Measurements from ENCODE around the gene KIF5A. TPM values are rescaled to one million over a fixed set of nuclear protein-coding genes. Genes with fewer than 3 reads are reported as not detected.

KIF5A gene
- total RNA-seq, 2 experiments from 2014 or later: 1.9 to 2.1 TPM

DNA sequence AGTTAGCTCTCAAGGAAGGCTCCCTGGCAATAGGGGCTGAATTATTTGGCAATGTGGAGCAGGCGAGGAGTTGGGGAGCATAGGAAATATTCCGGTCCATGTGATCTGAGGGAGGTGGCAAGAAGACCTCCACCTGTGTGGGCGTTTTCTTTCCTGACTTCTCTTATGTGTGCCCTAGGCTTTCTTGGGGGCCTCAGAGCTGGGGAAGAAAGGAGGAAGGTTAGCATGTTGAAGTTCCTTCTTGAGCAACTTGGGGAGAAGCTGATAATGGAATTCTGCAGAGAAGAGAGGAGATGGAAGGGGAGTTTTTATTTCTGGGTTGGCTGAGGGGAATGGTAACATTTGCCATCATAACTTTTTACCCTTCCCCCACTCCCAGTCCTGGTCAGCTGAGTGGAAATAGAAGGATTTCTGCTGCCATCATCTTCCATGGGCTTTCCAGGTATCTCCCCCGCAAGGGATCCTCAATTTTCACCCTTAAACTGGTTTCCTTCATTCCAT, 56.0 kb downstream of the KIF5A start:
- no peaks in the 10 kb centered on the region for H3K9me3 Mint-ChIP-seq (ENCODE audit: low read depth)
- CTCF ChIA-PET: interaction anchor here (1.0 to 2.5 kb wide), 6 partner anchors 11 to 22 kb away, joined by 3 to 9 read pairs (median 5); partner anchors contain the start of gene PIP4K2C
- peaks cover 21% of the 10 kb centered on the region for H3K4me1 Mint-ChIP-seq
- no peak for ATAC-seq
- DNase-seq: no peak
- H3K27ac Mint-ChIP-seq: no peak overlapping the region
- peak overlapping the region; percentile 74 for H3K4me3 Mint-ChIP-seq
- peaks cover 17% of the 10 kb centered on the region for H3K36me3 Mint-ChIP-seq
- peaks cover 7% of the 10 kb centered on the region for H3K27me3 Mint-ChIP-seq

DNA sequence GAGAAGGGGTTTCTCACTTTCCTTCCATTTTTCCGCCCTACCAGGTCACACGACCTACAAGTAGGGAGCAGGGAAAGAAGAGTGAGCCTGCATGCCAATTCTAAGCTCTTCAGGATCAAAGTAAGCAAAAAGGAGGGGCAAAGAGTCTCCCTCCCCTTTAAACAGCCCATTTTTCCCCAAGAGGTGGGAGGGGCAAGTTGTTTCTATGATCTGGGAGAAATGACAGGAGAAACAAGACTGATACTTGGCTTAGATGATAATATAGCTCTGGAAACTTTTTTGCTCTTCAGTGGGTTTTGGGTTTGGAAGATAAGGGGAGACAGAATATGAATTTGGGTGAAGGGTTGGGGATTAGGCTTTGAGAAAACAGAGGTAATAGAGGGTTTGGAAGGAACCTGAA, 56.6 kb downstream of the KIF5A start:
- CTCF ChIA-PET: interaction anchor here (1.0 to 2.5 kb wide), 5 partner anchors 10 to 22 kb away, joined by 3 to 9 read pairs (median 5); partner anchors contain the start of gene PIP4K2C
- no peak overlapping the region for H3K27ac Mint-ChIP-seq
- H3K36me3 Mint-ChIP-seq: peaks cover 12% of the 10 kb centered on the region
- ATAC-seq (no peak), DNase-seq (no peak)
- H3K9me3 Mint-ChIP-seq (ENCODE audit: low read depth): no peaks in the 10 kb centered on the region
- peaks cover 21% of the 10 kb centered on the region for H3K4me1 Mint-ChIP-seq
- no peak overlapping the region for H3K4me3 Mint-ChIP-seq
- H3K27me3 Mint-ChIP-seq: peaks cover 8% of the 10 kb centered on the region

- H3K27me3 Mint-ChIP-seq: peaks cover 9% of the 10 kb centered on the region
- no peak overlapping the region for H3K4me3 Mint-ChIP-seq
- H3K4me1 Mint-ChIP-seq: peaks cover 22% of the 10 kb centered on the region
- peaks cover 8% of the 10 kb centered on the region for H3K36me3 Mint-ChIP-seq
- H3K9me3 Mint-ChIP-seq (ENCODE audit: low read depth): no peaks in the 10 kb centered on the region
- DNase-seq: no peak
- CTCF ChIA-PET: interaction anchor here (1.0 to 2.5 kb wide), 3 partner anchors 10 to 23 kb away, joined by 3 to 9 read pairs (median 3); no protein-coding TSS in a partner anchor
- H3K27ac Mint-ChIP-seq: no peak overlapping the region
- no peak for ATAC-seq
These were observed 57.0 kb downstream of the KIF5A start for GRCh38 chr12:57606821-57607220.

GRCh38 chr12:57607958-57608663, 58.3 kb downstream of the KIF5A start:
- Mint-ChIP-seq H3K4me3 (no peak overlapping the region), H3K27ac (no peak overlapping the region), H3K27me3 (peaks cover 22% of the 10 kb centered on the region), H3K4me1 (peaks cover 23% of the 10 kb centered on the region), H3K36me3 (peaks cover 1% of the 10 kb centered on the region), H3K9me3 (ENCODE audit: low read depth) (no peaks in the 10 kb centered on the region)
- DNase-seq (no peak), ATAC-seq (no peak)
- CTCF ChIA-PET: interaction anchor here (0.9 to 2.4 kb wide), 6 partner anchors 12 to 51 kb away, joined by 3 to 11 read pairs (median 5); partner anchors contain the start of gene PIP4K2C

DNA sequence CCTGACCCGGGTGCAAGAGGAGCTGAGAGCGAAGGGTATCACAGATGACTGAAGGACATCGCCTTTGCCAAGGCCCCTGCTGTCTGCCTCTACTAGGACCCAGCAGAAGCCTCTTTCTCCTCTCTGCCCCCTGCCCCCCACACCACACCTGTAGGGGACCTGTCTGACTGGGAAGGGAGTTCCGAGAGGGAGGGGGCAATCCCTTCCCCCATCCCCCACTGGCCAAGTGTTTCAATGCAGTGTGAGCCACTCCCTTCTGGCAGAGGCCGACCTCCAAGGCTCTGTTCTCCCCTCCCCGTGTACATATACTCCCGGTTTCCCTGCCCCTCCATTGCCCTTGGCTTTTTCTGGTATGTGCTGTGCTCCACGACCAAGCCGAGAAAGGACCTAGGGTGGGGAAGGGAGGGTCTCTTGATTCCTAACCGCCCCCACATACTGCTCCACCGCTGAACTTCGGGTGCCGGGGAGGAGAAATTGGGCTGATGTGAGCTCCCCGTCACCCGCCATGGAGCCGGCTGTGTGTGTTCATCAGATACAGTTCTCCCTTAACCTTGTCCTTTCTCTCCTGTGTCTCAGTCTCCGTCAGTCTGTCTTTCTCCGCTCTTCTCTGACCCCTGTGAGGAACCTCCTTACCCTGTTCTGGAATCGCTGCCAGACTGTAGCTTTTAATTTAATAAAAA, 59.4 kb downstream of the KIF5A start:
- peaks cover 17% of the 10 kb centered on the region for H3K4me1 Mint-ChIP-seq
- DNase-seq (no peak), ATAC-seq (no peak)
- H3K27ac Mint-ChIP-seq: no peak overlapping the region
- H3K9me3 Mint-ChIP-seq (ENCODE audit: low read depth): no peaks in the 10 kb centered on the region
- H3K36me3 Mint-ChIP-seq: no peaks in the 10 kb centered on the region
- CTCF ChIA-PET: interaction anchor here (1.1 to 2.4 kb wide), 5 partner anchors 10 to 25 kb away, joined by 4 to 11 read pairs (median 5); partner anchors contain the start of gene PIP4K2C
- no peak overlapping the region for H3K4me3 Mint-ChIP-seq
- peaks cover 33% of the 10 kb centered on the region for H3K27me3 Mint-ChIP-seq

DNA sequence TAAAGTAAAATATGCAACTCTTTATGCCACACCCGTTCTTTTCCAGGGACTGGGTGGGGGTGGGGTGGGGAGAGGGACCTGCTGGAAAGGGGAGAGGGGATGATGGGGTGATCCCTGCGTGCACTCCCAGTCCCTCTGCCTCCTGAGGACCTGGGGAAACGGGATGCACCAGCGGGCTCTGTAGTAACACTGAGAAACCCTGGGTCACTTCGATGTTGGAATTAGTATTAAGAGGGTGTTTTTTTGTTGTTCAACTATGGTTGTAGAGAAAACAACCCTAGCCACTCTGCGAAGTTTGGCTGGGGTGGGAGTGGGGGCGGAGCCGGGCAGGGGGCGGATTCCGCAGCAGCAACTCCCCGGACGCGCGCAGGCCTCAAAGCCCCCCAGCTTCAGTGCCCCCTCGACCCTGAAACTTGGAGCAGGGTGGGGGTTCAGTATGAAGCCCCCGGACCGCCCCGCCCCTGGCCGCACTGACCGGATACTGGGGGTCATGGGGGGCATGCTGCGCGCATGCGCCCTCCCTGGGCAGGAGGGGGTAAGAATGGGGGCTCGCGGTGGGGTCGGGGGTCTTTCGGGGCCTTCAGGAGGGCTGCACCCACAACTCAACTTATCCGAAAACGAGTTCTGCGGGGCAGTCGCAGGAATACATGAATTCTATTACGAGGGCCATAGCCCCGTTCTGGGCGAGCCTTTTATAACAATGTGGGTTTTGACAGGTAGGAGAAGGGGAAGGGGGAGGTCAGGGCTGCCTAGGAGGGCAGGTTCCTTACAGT, 60.1 kb downstream of the KIF5A start:
- CTCF ChIA-PET: interaction anchor here (1.3 to 2.4 kb wide), 3 partner anchors 10 to 19 kb away, joined by 4 to 7 read pairs (median 5); partner anchors contain the start of gene PIP4K2C
- no peak overlapping the region for H3K27ac Mint-ChIP-seq
- peak overlapping the region; percentile 35 for H3K4me3 Mint-ChIP-seq
- H3K4me1 Mint-ChIP-seq: peaks cover 19% of the 10 kb centered on the region
- peaks cover 40% of the 10 kb centered on the region for H3K27me3 Mint-ChIP-seq
- ATAC-seq (no peak), DNase-seq (no peak)
- no peaks in the 10 kb centered on the region for H3K9me3 Mint-ChIP-seq (ENCODE audit: low read depth)
- no peaks in the 10 kb centered on the region for H3K36me3 Mint-ChIP-seq

DNA sequence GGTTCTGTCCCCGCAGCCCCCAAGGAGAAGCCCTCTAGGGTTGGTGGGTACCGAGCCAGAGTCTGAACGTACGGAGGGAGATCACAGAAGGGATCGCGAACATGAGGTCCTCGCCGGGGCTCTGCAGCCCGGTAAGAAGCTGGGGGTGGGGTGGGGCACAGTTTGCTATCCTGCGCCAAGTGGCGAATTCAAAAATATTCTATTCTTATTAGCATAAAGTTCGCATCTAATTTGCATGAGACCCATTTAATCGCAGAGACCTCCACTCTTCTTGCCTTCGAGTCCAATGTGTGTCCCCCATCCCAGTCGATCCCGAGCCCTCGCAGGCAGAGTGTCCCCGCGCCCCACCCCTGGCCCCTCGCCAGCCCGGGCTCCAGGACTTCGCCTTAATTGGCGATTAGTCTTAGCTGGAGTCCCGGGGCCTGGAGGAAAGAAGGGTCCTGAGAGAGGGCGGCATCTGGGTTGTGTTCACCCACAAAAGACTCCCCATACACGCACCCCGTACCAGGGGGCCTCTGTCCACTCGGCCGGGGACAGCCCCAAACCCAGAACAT, 60.8 kb downstream of the KIF5A start:
- H3K4me3 Mint-ChIP-seq: peak overlapping the region; percentile 35
- no peaks in the 10 kb centered on the region for H3K36me3 Mint-ChIP-seq
- DNase-seq: no peak
- CTCF ChIA-PET: interaction anchor here (0.6 to 2.0 kb wide), 4 partner anchors 10 to 170 kb away, joined by 3 to 7 read pairs (median 5); no protein-coding TSS in a partner anchor
- no peak overlapping the region for H3K27ac Mint-ChIP-seq
- no peak for ATAC-seq
- no peaks in the 10 kb centered on the region for H3K9me3 Mint-ChIP-seq (ENCODE audit: low read depth)
- peaks cover 46% of the 10 kb centered on the region for H3K27me3 Mint-ChIP-seq
- peaks cover 13% of the 10 kb centered on the region for H3K4me1 Mint-ChIP-seq

DNA sequence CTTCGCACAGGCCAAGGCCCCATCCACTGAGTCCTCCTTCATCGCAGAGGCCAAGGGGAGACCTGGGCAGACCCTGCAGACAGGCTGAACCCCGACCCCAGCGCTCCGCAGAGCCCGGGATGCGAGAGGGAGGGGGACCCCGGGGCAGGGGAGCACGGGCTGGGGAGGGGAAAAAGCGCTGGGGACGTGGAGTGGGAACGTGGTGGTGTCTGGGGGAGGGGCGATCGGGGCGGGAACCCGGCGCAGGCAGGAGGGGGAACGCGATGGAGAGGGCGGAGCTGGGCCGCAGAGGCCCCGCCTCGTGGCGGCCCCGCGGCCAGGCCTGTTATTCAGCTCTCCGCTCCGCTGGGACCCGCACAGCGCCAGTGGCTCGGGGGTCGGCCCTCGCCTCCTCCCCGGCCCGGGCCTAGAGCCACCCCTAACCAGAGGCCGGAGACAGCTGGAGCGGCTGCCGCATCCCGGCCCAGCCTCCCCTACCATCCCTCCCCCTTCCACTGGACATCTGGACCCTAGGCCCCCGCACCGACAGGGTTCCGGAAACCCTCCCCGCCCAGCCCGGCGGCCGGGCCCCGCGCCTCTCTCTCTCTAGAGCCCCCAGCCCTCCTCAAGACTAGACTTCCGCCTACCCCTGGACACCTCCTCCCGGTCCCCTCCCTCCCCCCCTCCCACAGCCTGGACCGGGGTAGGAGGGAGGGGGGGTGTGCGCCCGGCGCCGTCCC, 61.4 kb downstream of the KIF5A start, which contains the start of gene ARHGEF25:
ARHGEF25 (plus strand) TSS at position 328 of the 719 bp plus-strand sequence. CDS start 460 bp downstream, outside the sequence.
- Mint-ChIP-seq H3K4me1 (peaks cover 11% of the 10 kb centered on the region), H3K9me3 (ENCODE audit: low read depth) (no peaks in the 10 kb centered on the region), H3K36me3 (no peaks in the 10 kb centered on the region), H3K27ac (no peak within 1 kb of the TSS), H3K4me3 (peak within 1 kb of the TSS; percentile 53), H3K27me3 (peaks cover 52% of the 10 kb centered on the region)
- CTCF ChIA-PET: interaction anchor here (0.6 to 2.0 kb wide), 4 partner anchors 10 to 170 kb away, joined by 3 to 7 read pairs (median 4); partner anchors contain the start of gene DDIT3
- DNase-seq: peak; percentile 56
- peak; percentile 83 for ATAC-seq

- Mint-ChIP-seq H3K9me3 (ENCODE audit: low read depth) (no peaks in the 10 kb centered on the region), H3K27me3 (peaks cover 59% of the 10 kb centered on the region), H3K4me3 (peak overlapping the region; percentile 53), H3K36me3 (no peaks in the 10 kb centered on the region), H3K4me1 (peaks cover 11% of the 10 kb centered on the region), H3K27ac (no peak overlapping the region)
- CTCF ChIA-PET: interaction anchor here (1.0 to 2.0 kb wide), 5 partner anchors 9 to 91 kb away, joined by 3 to 7 read pairs (median 4); partner anchors contain the start of gene DDIT3
- ATAC-seq: no peak
- no peak for DNase-seq
These were observed 62.2 kb downstream of the KIF5A start for GRCh38 chr12:57611827-57612710.

- DNase-seq (no peak), ATAC-seq (no peak)
- H3K9me3 Mint-ChIP-seq (ENCODE audit: low read depth): no peaks in the 10 kb centered on the region
- no peak overlapping the region for H3K27ac Mint-ChIP-seq
- no peak overlapping the region for H3K4me3 Mint-ChIP-seq
- peaks cover 67% of the 10 kb centered on the region for H3K27me3 Mint-ChIP-seq
- H3K36me3 Mint-ChIP-seq: no peaks in the 10 kb centered on the region
- CTCF ChIA-PET: interaction anchor here (1.1 to 10.7 kb wide), 6 partner anchors 9 to 30 kb away, joined by 3 to 148 read pairs (median 5); partner anchors contain the start of genes B4GALNT1 and PIP4K2C
- peaks cover 11% of the 10 kb centered on the region for H3K4me1 Mint-ChIP-seq
These were observed 63.0 kb downstream of the KIF5A start for GRCh38 chr12:57612711-57613426.

Data from activated CD8-positive, alpha-beta memory T cell treated with anti-CD3 and anti-CD28 coated beads, Interleukin-2, amount 10 ng/mL, durations not matched to agents 7 days and 5 days (primary cell).